BLaER1 treated with 17β-estradiol and CSF1 and Interleukin-3, amounts not matched to agents 10 nM and 100 nM (cell line): ENCODE results near the gene TDP2.
"Not testable (repeated sequence)": the region's sequence is repeated elsewhere in the genome, so short reads cannot be mapped to it uniquely, and the experiment has no call there.

Experiments used
- H3K27ac ChIP-seq, 11 experiments: shearing (Covaris generic); formaldehyde crosslinking; 2 replicates each; pipeline ENCODE4 v1.8.1; 2022
- H3K27me3 ChIP-seq, 11 experiments: shearing (Covaris generic); formaldehyde crosslinking; 2 replicates each; pipeline ENCODE4 v1.8.1; 2022
- H3K36me3 ChIP-seq, 11 experiments: shearing (Covaris generic); formaldehyde crosslinking; 2 replicates each; pipeline ENCODE4 v1.8.1; 2022
- H3K4me1 ChIP-seq, 10 experiments: shearing (Covaris generic); formaldehyde crosslinking; 2 replicates each; pipeline ENCODE4 v1.8.1; 2022
- H3K4me2 ChIP-seq, 11 experiments: shearing (Covaris generic); formaldehyde crosslinking; 2 replicates each; pipeline ENCODE4 v1.8.1; 2022
- H3K4me3 ChIP-seq, 10 experiments: shearing (Covaris generic); formaldehyde crosslinking; 2 replicates each; pipeline ENCODE4 v1.8.1; 2022
- H3K9ac ChIP-seq, 11 experiments: shearing (Covaris generic); formaldehyde crosslinking; 2 replicates each; pipeline ENCODE4 v1.8.1; 2022
- H3K9me3 ChIP-seq, 11 experiments: shearing (Covaris generic); formaldehyde crosslinking; replicated peaks in 1 of 11; 2 replicates each; pipeline ENCODE4 v1.8.1; 2022
- H4K20me1 ChIP-seq, 11 experiments: shearing (Covaris generic); formaldehyde crosslinking; 2 replicates each; pipeline ENCODE4 v1.8.1; 2022
- Cebpa-rat ChIP-seq, 11 experiments: shearing (Covaris generic); IDR thresholded peaks; 2 replicates each; pipeline ENCODE4 v1.8.1; 2022

TDP2 gene

DNA sequence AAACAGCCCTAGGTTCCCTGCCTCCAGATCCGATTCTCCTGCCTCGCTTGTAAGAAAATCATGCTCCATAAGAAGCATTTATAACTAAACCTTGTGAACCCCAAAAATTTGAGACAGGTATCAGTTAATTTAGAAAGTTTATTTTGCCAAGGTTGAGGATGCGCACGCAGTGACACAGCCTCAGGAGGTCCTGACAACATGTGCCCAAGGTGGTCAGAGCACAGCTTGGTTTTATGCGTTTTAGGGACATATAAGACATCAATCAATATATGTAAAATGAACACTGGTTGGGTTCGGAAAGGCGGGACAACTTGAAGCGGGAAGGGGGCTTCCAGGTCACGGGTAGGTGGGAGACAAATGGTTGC lies 2.3 kb upstream of the TDP2 start:
- no peaks in the 10 kb centered on the region for H3K27me3 ChIP-seq
- no peak for TF ChIP-seq Cebpa-rat (IDR thresholded peaks at IDR 0.05)
- H3K36me3 ChIP-seq: peaks cover 19 to 59% (median 36%) of the 10 kb centered on the region in 11 experiments
- no peak overlapping the region for H3K27ac ChIP-seq
- no peak overlapping the region for H3K9ac ChIP-seq
- peaks cover 23 to 34% (median 31%) of the 10 kb centered on the region in 10 experiments for H3K4me1 ChIP-seq
- peak overlapping the region in 8 of 11 experiments; percentile 66 to 93 (median 88); a peak in 11 of 22 replicates for H3K4me2 ChIP-seq
- peaks cover 48 to 59% (median 57%) of the 10 kb centered on the region in 11 experiments for H3K9me3 ChIP-seq
- H3K4me3 ChIP-seq: peak overlapping the region in 3 of 10 experiments; percentile 13 to 28 (median 15); a peak in 2 of 20 replicates
- H4K20me1 ChIP-seq: peaks cover 0 to 5% (median 0%) of the 10 kb centered on the region in 11 experiments; a peak in 4 of 22 replicates

DNA sequence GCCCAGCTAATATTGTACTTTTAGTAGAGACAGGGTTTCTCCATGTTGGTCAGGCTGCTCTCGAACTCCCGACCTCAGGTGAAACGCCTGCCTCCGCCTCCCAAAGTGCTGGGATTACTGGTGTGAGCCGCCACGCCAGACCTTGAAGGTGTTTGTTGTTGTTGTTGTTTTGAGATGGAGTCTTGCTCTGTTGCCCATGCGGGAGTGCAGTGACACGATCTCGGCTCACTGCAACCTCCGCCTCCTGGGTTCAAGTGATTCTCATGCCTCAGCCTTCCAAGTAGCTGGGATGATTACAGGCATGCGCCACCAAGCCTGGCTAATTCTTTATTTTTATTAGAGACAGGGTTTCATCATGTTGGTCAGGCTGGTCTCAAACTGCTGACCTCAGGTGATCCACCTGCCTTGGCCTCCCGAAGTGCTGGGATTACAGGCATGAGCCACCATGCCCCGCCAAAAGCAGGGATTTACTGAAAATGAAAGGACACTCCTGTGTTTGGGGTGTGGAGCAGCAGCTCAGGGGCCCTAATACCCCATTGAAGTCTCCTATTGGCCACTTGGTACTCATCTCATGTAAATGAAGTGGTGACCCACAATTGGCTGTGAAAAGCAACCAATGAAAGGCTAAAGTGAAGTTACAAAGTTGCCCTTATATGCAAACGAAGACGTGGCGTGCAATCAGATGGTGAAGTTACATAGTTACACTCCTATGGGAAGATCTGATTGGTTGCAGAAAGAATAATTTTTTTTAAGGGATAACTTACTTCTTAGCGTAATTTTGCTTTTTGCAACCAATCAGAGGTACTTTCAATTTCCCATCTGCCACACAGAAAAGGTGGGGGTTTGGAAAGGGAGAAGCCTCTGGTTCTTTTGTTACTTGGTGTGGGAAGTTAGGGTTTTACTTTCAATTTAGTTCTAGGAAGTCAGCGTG lies 1.6 kb upstream of the TDP2 start:
- H4K20me1 ChIP-seq, H3K27me3 ChIP-seq: not testable (repeated sequence)
- Histone ChIP-seq H3K9me3 (peaks cover 41 to 53% (median 51%) of the 10 kb centered on the region in 11 experiments), H3K4me1 (peaks cover 23 to 41% (median 32%) of the 10 kb centered on the region in 10 experiments), H3K4me3 (peak overlapping the region; percentile 76 to 97 (median 92)), H3K9ac (peak overlapping the region; percentile 84 to 94 (median 91); a peak in 21 of 22 replicates), H3K4me2 (peak overlapping the region; percentile 66 to 93 (median 86)), H3K27ac (peak overlapping the region in 9 of 11 experiments; percentile 77 to 93 (median 89); a peak in 16 of 22 replicates), H3K36me3 (peaks cover 22 to 60% (median 38%) of the 10 kb centered on the region in 11 experiments)

DNA sequence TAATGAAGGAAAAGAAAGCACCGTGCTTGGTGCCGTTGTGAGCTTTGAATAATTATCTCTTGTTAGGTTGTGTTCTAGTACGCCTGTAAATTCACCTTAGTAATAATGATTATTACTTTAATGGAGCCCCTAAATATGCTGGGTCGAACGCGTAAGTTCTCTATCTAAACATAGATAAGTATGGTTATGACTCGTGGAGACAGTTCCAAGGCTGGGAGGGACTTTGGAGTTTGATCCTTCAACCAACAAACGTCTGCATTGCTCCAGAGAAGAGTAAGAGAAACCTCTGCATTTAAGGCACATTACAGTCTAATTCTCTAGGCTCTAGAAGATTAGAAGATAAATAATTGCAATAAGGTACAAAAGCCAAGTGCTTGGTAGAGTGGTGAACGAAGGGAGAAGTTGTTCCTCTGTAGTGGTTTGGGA lies 692 bp upstream of the TDP2 start:
- TF ChIP-seq Cebpa-rat (IDR thresholded peaks at IDR 0.05): no peak
- Histone ChIP-seq H3K4me3 (peak overlapping the region; percentile 76 to 97 (median 92)), H3K4me2 (peak overlapping the region; percentile 66 to 93 (median 86)), H4K20me1 (peaks cover 0 to 10% (median 0%) of the 10 kb centered on the region in 11 experiments; a peak in 7 of 22 replicates), H3K27ac (peak overlapping the region; percentile 77 to 93 (median 88)), H3K9me3 (peaks cover 32 to 43% (median 41%) of the 10 kb centered on the region in 11 experiments), H3K36me3 (peaks cover 27 to 60% (median 45%) of the 10 kb centered on the region in 11 experiments), H3K4me1 (peaks cover 23 to 45% (median 32%) of the 10 kb centered on the region in 10 experiments), H3K27me3 (no peaks in the 10 kb centered on the region), H3K9ac (peak overlapping the region; percentile 84 to 94 (median 91))

DNA sequence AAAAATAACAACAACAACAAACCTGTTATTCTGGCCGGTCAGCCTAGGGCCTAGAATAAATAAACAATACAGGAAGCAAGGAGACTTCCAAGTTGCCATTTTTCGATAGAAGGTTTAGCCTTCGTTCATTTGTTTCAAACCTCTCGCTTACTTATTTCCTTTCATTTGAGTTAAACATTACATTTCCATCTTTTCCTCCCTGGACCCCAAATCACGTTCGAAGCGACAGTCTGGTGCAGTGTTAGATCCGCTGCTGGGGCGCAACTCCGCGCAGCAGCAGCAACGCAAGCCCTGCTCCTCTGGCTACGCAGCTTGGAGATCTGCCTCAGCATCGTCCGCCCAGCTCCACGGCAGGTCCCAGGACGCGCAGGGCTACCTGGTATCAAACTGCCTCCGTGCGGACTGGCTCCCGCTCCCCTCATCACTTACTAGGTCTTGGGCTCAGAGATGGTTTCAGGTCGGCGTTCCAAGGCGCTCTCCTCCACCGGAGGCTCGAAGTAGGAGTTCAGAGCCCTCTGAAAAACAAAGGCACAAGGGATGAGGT lies 530 bp downstream of the TDP2 start:
- H3K27ac ChIP-seq: peak overlapping the region; percentile 77 to 93 (median 88)
- peaks cover 23 to 45% (median 32%) of the 10 kb centered on the region in 10 experiments for H3K4me1 ChIP-seq
- peak overlapping the region; percentile 84 to 95 (median 89) for H3K4me2 ChIP-seq
- peak overlapping the region; percentile 76 to 97 (median 92) for H3K4me3 ChIP-seq
- peaks cover 23 to 32% (median 30%) of the 10 kb centered on the region in 11 experiments for H3K9me3 ChIP-seq
- H3K9ac ChIP-seq: peak overlapping the region; percentile 84 to 94 (median 91)
- peaks cover 37 to 64% (median 53%) of the 10 kb centered on the region in 11 experiments for H3K36me3 ChIP-seq
- TF ChIP-seq Cebpa-rat (IDR thresholded peaks at IDR 0.05): no peak
- H3K27me3 ChIP-seq: no peaks in the 10 kb centered on the region
- peaks cover 0 to 10% (median 0%) of the 10 kb centered on the region in 11 experiments; a peak in 7 of 22 replicates for H4K20me1 ChIP-seq

DNA sequence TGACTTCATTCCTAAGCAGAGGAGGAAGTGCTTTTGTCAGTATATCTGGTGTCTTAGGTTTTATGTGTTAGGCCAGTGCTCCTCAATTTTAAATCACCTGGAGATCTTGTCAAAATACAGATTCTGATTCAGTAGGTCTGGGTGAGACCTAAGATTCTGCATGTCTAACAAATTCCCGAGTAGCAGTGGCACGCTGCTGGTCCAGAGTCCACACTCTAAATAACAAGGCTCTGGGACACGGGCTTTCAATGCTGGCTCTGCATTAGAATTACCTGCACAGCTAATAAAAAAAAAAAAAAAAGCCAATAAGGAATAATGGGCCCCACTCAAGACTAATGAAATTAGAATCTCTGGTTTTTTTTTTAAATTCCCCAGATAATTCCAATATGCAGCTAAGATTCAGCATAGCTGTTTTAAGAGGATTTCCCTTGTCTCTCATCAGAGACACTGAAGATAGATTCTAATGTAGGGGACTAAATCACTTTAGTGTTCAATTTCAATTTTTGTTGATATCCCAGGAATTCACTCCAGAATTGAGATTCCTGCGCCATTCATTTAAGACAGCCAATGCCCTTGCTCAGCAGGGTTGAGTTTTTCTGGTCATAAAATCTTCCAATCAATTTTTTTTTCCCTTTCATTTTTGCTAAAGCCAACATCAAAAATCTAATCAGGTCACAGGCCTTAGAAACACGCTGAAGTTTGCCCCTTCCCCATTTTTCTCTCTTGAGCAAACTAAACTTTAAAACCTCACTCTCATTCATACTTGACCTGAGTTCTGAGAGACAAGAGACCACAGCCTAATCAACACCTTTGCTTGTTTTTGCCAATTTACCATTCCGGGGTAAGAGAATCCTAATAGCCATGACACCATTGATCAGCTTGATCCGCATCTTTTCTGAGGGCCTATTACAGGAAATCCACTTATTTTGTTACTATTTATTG lies 2.4 kb downstream of the TDP2 start:
- Histone ChIP-seq H3K36me3 (peaks cover 41 to 65% (median 55%) of the 10 kb centered on the region in 11 experiments), H3K27ac (no peak overlapping the region), H3K9me3 (peaks cover 5 to 13% (median 12%) of the 10 kb centered on the region in 11 experiments; a peak in 20 of 22 replicates), H3K4me1 (peaks cover 24 to 61% (median 32%) of the 10 kb centered on the region in 10 experiments), H3K4me3 (peak overlapping the region in 6 of 10 experiments; percentile 76 to 97 (median 90); a peak in 9 of 20 replicates), H3K27me3 (no peaks in the 10 kb centered on the region), H3K9ac (peak overlapping the region in 4 of 11 experiments; percentile 85 to 94 (median 91); a peak in 5 of 22 replicates), H3K4me2 (peak overlapping the region; percentile 84 to 95 (median 89)), H4K20me1 (peaks cover 0 to 10% (median 0%) of the 10 kb centered on the region in 11 experiments; a peak in 8 of 22 replicates)
- TF ChIP-seq Cebpa-rat (IDR thresholded peaks at IDR 0.05): no peak

DNA sequence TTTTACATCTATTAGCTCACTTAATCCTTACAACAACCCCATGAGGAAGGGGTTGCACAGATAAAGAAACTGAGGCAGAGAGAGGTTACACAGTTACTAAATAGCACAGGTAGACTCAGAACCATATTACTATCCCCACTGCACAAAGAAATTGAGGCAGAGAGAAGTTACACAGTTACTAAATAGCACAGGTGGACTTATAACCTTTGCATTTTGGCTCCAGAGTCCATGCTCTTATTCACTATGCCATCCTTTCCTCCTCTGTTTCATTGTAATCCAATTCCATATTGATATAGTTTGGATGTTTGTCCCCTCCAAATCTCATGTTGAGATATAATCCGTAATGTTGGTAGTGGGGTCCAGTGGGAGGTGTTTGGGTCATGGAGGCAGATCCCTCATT lies 3.5 kb downstream of the TDP2 start:
- Histone ChIP-seq H3K9ac (no peak overlapping the region), H3K27ac (no peak overlapping the region), H3K36me3 (peaks cover 52 to 71% (median 61%) of the 10 kb centered on the region in 11 experiments), H3K27me3 (no peaks in the 10 kb centered on the region), H3K9me3 (peaks cover 0 to 2% (median under 1%) of the 10 kb centered on the region in 11 experiments; a peak in 9 of 22 replicates), H3K4me3 (no peak overlapping the region), H3K4me1 (peaks cover 22 to 63% (median 26%) of the 10 kb centered on the region in 10 experiments), H3K4me2 (no peak overlapping the region), H4K20me1 (peaks cover 0 to 14% (median 0%) of the 10 kb centered on the region in 11 experiments; a peak in 8 of 22 replicates)
- no peak for TF ChIP-seq Cebpa-rat (IDR thresholded peaks at IDR 0.05)

DNA sequence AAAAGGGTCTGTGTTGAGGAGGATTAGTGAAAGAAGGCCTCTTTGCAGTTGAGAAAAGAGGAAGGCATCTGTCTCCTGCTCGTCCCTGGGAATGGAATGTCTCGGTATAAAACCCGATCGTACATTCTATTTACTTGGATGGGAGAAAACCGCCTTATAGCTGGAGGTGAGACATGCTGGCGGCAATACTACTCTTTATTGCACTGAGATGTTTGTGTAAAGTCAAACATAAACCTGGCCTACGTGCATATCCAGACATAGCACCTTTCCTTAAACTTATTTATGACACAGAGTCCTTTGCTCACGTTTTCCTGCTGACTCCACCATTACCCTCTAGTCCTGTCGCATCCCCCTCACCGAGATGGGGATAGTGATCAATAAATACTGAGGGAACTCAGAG lies 4.5 kb downstream of the TDP2 start:
- H3K4me2 ChIP-seq: no peak overlapping the region
- H3K9ac ChIP-seq: no peak overlapping the region
- H3K27me3 ChIP-seq: no peaks in the 10 kb centered on the region
- TF ChIP-seq Cebpa-rat (IDR thresholded peaks at IDR 0.05): no peak
- no peak overlapping the region for H3K27ac ChIP-seq
- no peak overlapping the region for H3K4me3 ChIP-seq
- peaks cover 14 to 60% (median 18%) of the 10 kb centered on the region in 10 experiments for H3K4me1 ChIP-seq
- no peaks in the 10 kb centered on the region for H3K9me3 ChIP-seq
- peaks cover 60 to 80% (median 66%) of the 10 kb centered on the region in 11 experiments for H3K36me3 ChIP-seq
- H4K20me1 ChIP-seq: peaks cover 0 to 14% (median 0%) of the 10 kb centered on the region in 11 experiments; a peak in 8 of 22 replicates

DNA sequence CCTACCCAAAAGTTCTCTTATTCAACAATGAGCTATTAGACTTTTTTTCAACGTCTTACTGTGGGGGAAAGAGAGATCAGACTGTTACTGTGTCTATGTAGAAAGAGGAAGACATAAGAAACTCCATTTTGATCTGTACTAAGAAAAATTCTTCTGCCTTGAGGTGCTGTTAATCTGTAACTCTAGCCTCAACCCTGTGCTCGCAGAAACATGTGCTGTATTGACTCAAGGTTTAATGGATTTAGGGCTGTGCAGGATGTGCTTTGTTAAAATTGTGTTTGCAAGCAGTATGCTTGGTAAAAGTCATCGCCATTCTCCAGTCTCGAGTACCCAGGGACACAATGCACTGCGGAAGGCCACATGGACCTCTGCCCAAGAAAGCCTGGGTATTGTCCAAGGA lies 4.9 kb downstream of the TDP2 start:
- not testable (repeated sequence) for H3K9ac ChIP-seq, H3K4me3 ChIP-seq, H3K27me3 ChIP-seq, H3K27ac ChIP-seq, H3K4me2 ChIP-seq, H3K9me3 ChIP-seq
- Histone ChIP-seq H3K36me3 (peaks cover 64 to 85% (median 70%) of the 10 kb centered on the region in 11 experiments), H3K4me1 (peaks cover 14 to 64% (median 18%) of the 10 kb centered on the region in 10 experiments), H4K20me1 (peaks cover 0 to 14% (median 0%) of the 10 kb centered on the region in 11 experiments; a peak in 9 of 22 replicates)
